CD4-positive, alpha-beta T cell treated with Interferon gamma for 1 hour (primary cell): Measurements from ENCODE around the gene CCDC141.

Source experiments
- DNase-seq: peaks from one replicate; pipeline ENCODE4 v3.0.0-alpha.2; 2020

CCDC141 gene

DNA sequence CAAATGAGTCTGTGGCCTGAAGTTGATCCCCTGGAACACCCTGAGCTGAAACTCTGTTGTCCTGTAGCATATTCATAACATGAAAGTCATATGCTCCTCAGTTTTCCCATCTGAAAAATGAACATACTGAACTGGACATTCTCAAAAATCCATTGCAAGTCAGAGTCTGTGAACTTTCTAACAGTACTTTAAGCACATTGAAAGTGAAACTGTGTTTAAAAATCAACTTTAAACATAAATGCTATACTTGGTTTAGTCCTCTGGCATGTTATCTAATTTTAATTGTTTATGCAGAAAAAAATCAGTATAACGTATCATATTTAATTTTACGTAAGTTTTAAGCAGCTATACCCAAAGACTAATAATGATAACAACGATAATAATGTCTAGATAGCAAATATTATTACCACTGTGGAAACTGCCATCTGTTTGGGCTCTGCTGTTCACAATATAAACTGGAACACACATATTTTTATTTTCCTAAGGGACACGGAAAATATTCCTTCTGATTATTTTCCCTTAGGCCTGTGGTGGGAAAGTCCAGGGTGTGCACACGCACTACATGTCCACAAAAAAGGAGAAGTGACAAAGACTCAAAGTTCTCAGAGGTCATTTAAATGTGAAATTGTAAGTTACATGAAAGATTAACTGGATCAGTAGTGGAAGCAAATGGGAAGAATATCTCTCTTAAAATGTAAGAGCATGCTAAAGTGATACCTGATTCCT lies 186.6 kb downstream of the CCDC141 start:
- no peak for DNase-seq

DNA sequence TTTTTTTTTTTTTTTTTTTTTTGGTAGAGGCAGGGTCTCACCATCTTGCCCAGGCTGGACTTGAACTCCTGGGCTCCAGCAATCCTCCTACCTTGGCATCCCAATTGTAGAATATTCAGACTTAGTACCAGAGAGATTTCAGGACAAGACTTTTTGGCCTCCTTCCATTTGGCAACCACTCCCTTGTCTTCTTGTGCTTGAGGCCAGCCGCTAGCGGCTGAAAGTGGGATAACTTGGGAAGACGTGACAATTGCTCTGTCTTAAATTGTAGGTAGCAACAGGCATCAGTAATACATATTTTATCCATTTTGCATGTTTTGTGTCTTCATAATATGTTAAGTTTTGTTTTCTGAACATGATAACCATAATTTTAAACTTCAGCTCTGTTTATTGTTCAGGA lies 189.4 kb downstream of the CCDC141 start:
- DNase-seq: no peak

DNA sequence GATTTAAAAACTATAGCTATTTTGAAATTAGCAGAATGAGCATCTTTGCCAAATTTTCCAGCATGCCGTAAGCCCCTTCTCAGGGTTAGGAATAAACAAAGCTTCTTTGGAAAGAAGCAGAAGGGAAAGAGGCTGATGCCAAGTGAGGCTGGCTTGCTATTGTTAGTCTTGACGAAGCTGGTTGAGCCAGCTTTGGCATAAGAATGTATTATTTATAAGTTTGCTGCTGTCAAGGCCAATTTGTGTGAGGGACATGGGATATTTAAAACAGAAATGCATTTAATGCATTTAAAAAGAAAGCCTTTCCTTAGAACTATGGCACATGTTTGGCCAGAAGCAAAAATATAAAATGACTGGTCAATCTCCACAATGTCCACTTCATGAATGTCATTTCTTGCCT lies 190.2 kb downstream of the CCDC141 start:
- DNase-seq: no peak

DNA sequence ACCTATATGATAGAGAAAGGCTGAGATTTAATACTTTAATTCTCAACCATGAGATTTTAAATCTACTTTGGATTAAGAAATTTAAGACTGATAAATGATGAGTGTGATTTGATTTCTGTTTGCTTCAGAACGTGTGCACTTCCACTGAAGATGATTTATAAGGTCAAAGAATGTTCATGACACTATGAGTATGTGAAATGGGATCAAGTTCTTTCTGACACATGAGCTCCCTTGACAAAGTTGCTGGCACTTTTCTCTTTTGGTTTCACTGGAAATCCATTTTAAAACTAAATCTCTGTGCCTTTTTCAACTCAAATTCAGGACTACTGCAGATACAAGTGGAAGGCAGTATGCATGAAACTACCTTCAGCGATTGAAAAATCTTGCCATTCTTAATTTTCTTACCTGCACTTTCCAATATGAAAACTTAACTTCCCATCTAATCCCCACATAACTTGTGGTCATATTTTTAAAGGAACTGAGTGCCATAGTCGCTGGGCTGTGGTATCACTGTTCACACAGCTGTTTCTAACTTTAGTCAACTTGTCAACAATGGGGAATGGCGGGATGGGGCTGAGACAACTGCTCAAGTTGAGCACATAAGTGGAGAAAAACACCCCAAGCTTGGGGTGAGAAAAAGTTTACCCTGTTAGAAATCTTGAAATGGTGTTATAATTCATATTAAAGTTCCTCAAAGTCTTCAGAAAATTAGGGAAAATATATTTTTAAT lies 190.9 kb downstream of the CCDC141 start:
- no peak for DNase-seq

DNA sequence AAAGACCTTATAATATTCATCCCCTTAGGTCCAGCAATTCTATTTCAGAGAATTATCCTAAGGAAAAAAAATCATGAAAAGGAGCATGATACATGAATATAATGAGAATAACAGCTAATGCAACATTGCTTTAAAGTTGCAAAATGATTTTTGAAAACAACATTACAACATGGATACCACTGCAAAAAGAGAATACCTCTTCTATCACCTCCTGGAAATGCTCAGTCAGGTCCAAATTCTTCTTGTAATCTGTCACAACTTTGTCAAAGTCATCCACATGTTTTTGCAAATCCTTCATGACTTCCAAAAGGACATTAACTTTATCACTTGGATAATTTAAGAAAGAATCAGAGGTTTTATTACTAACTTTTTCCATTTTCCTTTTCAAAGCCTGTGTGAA lies 194.8 kb downstream of the CCDC141 start:
- no peak for DNase-seq

DNA sequence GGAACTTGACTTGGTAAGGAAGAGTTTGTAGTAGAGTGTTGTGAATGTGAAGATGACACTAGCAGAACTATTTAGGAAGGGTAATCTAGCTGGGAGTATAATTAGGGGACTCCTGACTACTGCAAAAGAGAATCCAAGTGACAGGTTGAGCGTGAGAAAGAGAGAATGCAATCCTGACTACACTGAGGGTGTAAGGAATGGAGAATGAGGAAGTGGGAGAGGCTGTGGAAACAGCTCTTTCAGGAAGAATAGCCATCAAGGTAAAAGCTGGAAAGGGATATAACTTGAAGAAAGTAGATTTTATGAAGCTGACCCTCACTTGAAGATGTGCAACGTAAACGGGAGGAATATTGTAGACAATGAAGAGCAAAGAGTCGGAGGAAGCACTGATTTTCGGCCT lies 201.6 kb downstream of the CCDC141 start:
- DNase-seq: no peak

DNA sequence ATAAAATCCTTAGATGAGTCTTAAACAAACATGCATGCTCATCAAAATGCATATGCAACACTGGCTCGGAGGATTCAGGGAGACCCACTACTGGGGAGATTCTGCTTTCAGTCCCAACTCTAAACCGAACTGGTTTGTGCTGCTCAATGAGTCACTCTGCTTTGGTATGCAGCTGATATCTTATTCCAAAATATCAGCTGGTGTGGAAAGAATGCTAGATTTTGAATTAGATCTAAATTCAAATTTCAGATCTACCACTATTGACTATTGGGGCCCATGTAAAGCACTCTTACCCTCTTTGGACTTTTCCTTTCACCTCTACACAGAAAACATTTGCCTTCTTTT lies 203.5 kb downstream of the CCDC141 start:
- DNase-seq: no peak

DNA sequence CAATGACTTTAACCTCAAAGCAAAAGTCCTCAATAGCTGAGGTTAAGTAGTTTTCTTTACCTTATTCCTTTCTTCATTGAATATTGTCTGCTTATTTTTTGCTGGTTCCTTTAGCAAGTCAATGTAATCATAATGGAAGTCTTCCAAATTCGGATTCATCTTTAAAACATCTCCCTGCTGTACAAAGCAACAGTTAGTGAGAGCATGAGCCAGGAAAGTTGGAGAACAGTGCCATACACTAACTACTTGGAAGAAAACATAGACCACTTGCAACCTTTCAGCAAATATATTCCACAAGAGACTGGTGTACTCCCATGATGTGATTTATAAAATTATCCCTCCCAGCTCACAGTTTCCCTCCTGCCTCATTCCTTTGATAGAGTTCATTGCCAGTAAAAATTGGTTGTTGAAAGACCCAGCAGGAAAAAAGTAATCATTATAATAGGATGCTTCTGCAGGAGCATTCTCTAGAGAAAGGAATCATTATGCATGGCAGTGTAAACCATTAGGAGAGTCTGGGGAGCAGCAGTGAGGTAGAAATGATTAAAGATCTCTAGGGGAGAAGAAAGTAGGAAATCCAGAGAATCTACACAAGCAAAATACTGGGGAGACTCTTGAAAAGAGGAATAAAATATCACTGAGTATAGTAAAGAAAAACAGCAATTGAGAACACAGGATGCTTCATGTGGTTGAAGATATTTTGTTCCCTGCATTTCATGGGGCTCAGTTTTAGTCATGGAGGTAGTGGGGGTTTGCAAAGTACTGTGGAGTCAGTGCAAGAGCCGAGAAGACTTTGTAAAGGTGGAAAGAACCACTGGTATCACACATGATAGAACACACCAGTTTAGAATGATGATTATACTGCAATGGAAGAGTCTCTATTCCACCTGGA lies 204.1 kb downstream of the CCDC141 start:
- no peak for DNase-seq

DNA sequence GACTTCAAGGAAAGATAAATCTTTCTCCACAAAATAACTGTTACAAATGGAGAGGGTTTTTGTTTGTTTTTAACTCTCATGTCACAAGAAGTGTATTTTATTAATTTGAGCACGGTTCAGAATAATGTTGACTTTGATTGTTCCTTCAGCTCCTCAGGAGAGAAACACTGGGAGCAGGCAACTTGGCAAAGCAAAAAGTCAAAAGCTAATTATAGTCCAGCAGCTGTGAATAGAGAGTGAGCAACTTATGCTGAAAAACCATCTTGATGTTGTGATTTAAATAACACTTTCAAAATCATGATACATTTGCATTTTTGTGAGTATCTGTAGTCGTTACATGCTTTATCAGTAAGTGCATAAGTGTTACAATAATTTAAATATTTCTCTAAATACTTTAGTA lies 205.2 kb downstream of the CCDC141 start:
- DNase-seq: no peak

DNA sequence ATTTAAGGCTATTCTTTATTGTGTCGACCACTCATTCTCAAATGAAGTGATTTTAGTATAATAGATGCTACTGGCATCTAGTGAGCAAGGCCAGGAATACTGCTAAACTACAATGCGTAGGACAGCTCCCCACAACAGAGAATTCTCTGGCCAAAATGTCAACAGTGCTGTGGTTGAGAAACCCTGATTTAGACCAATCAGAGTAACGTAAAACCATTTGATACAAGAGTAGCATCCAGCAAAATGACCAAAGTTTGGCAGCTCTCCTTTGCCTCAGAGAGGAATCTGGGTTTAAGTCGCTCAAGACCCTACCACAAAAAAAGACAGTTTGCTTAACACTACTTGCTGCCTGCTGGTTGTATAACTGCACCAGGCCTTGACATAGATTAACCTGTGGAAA lies 205.7 kb downstream of the CCDC141 start:
- no peak for DNase-seq

DNA sequence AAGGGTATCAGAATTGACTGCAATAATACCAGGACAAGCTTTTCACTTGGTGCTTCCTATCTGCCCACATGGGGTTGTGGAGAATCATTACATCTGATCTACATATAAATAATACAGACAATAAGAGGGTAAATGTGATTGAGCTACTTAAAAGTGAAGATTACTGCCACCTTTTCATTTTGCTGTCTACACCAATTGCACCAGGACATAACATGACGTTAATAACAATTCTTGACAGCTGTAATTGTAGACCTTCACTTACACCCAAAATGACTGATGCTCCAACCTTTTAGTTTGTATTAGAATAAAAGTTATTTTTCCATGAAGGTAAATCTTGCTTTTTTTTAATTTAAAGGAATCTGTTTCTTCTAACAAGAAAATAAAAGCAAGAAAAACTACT lies 206.2 kb downstream of the CCDC141 start:
- DNase-seq: no peak

DNA sequence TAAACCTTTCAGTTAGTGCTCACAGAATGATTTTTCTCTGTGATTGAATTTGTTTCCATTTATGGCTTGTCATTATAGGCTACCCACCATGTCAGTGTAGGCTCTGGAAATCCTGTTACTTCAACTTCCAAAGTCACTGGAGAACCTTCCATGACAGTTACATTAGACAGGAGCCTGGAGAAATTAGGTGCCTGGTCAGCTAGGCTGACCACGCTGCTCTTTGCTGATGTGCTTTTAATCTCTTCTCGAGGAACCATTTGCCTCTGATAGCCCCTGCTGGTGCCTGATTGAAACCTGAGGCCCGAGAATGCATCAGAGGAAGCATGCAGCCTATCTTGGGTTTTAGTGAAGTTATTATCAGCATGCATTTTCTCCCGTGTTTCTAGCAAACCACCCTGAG lies 213.1 kb downstream of the CCDC141 start:
- no peak for DNase-seq

DNA sequence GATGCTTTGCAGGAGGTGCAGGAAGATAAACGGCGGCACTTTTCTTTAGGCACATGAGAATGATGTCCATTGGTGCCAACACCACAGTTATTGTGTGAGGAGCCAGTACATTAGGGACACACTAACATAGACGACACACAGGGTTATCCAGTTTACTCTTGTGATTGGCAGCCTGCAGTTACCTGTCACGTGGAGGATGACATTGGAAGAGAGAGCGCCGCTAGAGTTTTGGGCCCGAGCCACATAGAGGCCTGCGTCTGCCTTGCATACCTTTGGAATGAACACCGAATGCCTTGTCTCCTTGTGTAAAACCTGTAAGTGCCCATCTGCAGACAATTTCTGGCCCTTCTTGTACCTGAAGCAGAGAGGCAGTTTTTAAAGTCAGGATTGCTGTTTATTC lies 215.9 kb downstream of the CCDC141 start:
- DNase-seq: no peak

DNA sequence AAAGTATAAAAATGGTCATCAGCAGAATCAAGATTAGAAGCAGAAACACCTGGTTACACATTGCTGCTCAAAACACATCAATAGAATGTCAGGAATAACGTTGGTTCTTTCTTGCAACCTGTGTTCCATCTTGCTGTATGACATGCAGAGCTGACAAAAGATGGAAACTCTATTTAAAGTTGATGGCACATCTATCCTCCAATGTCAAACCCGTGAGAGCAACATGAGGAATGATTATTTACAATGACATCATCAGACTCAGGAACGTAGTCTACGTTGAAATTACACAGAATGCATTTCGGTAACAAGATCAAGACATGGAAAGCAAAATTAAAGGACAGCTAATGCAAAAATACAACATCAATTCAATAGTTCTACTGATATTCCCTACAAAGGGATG lies 216.6 kb downstream of the CCDC141 start:
- DNase-seq: no peak

DNA sequence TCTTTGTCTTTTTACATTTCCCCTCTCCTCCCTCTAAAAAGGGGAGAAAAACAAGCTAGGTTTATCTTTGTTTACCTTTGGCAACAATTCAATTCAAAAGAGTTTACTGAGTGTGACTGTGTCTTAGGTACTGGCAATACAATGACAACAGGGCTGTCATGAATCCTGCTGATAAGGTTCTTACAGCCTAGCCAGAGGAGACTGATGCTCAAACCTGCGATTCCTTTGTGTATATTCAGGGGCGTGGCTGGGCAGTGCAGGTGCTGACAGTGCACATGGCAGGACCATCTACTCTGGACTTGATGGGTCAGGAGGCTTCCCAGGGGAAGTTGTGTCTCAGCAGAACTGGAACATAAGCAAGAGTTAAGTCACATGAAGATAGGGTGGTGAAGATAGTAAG lies 219.5 kb downstream of the CCDC141 start:
- DNase-seq: no peak

DNA sequence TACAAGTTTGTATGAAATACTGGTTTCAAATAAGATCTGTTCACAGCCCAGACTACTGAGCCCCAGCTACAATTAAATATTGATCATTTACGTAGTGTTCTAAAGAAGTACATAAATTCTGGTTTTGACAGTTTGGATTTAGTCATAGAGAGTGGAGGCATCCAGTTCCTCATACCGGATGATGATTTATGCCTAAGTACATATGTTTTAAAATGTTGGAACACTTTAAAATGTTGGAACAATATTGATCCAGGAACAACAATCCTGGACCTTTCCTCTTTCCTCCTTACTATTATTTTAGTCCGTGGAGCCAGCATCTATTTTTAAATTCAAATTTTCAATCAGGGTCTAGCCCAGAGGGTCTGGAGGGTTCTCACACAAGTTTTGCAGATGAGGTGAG lies 220.0 kb downstream of the CCDC141 start:
- DNase-seq: no peak

DNA sequence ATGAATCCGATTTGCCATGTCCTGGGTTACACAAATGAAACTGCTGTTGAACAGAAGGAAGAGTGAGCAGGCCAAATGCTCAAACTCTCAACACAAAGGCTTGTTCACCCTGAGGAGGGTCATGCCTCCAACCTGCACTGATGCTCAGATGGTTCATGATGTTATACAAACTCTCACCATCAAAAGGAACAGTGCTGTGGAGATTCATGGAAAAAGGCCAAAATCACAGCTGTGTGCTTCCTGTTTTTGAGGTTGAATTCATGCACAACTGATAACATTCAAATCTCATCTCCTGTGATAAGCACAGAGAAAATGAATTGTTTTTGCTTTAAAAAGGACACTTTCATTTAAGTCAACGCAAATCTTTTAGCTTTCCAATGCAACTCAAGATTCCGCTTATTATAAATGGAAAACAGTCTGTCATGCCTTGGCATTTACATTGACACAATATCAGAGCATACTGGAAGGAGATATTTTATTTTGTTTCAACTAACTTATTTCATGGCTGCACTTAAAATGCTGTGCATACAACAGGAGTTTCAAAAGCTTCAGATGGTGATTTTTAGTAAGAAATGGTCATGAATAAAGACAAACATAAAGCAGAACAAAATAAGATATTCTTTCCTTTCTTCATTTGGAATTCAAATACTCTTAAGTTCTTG lies 220.5 kb downstream of the CCDC141 start:
- DNase-seq: no peak

DNA sequence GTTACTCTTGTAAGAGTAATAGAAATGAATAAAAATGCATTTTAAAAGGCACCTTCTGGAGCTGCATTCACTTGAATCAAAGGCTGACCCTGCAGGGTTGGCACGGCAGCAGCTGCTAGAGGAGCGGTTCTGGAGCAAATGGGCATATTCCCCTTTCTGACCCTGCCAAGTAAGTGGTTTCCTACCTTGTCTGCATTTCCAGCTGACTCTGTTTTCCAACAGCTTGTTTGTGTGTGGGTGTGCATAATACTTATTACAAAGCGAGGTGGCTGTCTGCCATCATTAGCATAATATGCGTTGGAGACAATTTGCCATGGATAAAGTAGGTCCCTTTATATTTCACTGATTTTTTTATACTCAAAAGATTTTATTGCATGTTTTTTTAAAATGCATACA lies 221.5 kb downstream of the CCDC141 start:
- no peak for DNase-seq

DNA sequence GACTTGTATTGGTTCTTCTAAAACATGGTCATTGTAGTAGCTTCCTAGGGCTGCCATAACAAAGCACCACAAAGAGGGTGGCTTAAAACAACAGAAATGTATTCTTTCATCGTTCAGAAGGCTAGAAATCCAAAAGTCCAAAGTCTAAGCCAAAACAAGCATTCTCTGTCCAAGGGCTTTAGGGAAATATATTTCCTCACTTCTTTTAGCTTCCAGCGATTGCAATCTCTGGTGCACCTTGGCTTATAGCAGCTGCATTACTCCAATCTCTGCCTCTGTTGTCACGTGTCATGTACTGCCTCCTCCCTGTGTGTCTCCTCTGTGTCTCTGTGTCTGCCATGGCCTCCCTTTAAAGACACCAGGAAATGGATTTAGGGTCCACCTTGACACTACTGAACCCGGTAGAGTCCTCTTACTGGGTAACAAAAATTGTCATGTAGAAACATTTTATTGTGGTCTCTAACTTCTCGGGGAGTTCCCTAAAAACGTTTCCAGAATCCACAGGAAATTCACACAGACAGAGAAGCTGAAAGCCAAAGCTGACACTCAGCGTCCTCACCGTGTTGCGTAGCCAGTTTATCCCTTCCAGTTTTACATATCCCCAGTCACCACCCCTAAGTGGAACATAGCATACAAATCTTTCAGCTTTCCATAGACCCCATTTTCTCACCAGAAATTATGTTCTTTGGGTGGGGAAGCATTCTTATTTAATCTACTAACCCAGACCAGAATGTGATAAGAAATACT lies 222.0 kb downstream of the CCDC141 start:
- DNase-seq: no peak

DNA sequence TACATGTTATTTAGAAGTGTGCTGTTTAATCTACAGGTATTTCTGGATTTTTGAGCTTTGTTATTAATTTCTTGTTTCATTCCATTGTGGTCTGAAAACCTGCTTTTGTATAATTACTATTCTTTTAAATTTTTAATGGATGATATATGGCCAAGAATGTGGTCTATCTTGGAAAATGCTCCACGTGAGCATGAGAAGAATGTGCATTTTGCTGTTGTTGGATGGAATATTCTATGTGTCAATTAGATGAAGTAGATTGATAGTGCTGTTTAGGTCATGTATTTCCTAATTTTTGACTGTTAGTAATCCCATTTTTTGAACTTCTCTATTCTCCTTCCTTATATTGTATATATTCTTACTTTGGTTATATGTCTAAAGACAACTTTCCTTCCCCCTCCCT lies 222.8 kb downstream of the CCDC141 start:
- DNase-seq: no peak

DNA sequence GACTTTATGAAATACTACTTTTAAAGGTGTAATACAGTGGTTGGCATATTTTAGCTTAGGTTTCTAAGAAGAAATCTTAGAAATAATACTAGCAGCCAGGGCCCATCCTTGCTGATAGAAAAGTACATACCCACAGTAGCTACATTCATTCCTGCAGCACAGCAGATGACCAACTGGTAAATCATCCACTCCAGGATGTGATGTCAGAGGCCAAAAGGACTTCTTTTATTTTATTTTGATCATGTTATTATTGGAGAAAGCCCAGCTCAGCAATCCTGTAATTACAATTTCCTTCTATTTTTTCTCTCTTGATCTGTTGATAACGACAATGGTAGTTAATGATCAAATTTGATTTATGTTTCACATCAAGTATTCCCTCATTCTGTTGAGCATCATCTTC lies 224.8 kb downstream of the CCDC141 start:
- DNase-seq: no peak

DNA sequence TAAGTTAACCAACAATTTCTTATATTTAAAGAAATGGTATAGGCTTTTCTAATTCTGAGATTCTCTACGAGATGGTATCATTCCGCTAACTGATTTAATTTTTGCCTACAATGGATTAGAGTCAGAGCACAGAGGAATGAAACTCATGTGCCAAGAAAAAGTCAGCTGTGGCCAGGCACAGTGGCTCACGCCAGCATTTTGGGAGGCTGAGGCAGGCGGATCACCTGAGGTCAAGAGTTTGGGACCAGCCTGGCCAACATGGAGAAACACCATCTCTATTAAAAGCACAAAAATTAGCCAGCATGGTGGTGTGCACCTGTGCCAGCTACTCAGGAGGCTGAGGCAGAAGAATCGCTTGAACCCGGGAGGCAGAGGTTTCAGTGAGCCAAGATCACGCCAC lies 225.8 kb downstream of the CCDC141 start:
- DNase-seq: no peak

DNA sequence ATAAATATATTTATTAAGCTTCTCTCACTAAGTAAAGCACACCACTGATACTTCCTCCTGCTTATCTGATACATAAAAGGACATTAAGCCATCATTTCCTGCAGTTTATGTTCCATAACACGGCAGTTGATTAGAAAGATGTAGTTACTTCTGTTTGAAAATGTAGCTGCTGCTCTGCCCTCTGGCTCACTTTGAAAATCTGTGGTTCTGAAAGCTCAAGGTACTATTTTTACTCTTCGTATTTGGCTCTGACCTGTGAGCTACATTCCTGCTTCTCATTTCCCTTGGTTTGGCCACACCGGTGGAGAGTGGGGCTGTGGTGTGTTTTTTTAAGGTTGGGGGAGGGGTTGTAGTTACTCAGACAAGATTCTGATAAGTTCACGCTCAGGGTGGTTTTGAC lies 229.9 kb downstream of the CCDC141 start:
- no peak for DNase-seq
